Activated CD4-positive, alpha-beta T cell treated with anti-CD3 and anti-CD28 coated beads, Interleukin-2, amount 10 ng/mL, durations not matched to agents 7 days and 5 days (primary cell): ENCODE measurements around the gene DHRS3. TPM values are rescaled to one million over a fixed set of nuclear protein-coding genes. Genes with fewer than 3 reads are reported as not detected.
A peak's percentile ranks its signal among the peaks of the same experiment; 100 is the strongest.

Experiments
- CTCF ChIA-PET: fragments of 350-600 bp; sonication (Branson Sonifier 250); formaldehyde crosslinking; loops from one replicate; lab custom pipeline; 2021; ENCODE audit warnings: antibody characterized with exemption; lab: Charles Lee
- POLR2A ChIA-PET: fragments of 350-600 bp; sonication (Branson Sonifier 250); formaldehyde crosslinking; loops from one replicate; lab custom pipeline; 2021; ENCODE audit warnings: antibody characterized with exemption; lab: Charles Lee
- DNase-seq: peaks from one replicate; pipeline ENCODE4 v3.0.0-alpha.2; 2020
- H3K27ac Mint-ChIP-seq: one replicate; pipeline ENCODE4 v1.8.0; 2021; ENCODE audit warnings: mild to moderate bottlenecking, moderate library complexity, mixed read lengths
- H3K27me3 Mint-ChIP-seq: one replicate; pipeline ENCODE4 v1.8.0; 2021; ENCODE audit warnings: mixed read lengths
- H3K36me3 Mint-ChIP-seq: one replicate; pipeline ENCODE4 v1.8.0; 2021; ENCODE audit warnings: low read depth, mixed read lengths
- H3K4me1 Mint-ChIP-seq: one replicate; pipeline ENCODE4 v1.8.0; 2021; ENCODE audit warnings: mixed read lengths
- H3K4me3 Mint-ChIP-seq: one replicate; pipeline ENCODE4 v1.8.0; 2021; ENCODE audit warnings: mild to moderate bottlenecking, moderate library complexity, mixed read lengths
- H3K9me3 Mint-ChIP-seq: one replicate; pipeline ENCODE4 v1.8.0; 2021; ENCODE audit warnings: mixed read lengths
- total RNA-seq, 2 experiments: library from RNA; stranded (reverse); gene quantifications; one replicate each; pipeline ENCODE4 v1.2.3, GENCODE V29; 2021

DHRS3 gene
- total RNA-seq, 2 experiments from 2014 or later, result 30.3 to 31.2 TPM

DNA sequence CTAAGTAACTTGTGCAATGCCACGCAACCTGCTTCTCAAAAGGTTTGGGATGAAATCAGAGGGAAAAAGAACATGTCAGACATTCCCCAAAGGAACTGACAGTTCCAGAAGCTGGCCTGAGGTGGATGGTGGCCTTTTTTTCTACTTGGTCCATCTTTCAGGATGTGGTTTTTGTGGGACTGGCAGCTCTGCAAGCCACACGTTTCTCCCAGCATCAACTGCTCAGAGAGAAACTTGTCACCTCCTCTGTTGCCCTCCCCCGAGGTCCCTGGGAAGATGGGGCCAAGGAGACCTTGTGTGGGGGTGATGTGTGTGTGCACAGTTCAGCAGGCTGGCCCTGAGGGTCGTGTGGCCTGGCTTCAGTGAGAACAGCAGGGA, 2.5 kb upstream of the DHRS3 start:
- POLR2A ChIA-PET, result no interaction called here

DNA sequence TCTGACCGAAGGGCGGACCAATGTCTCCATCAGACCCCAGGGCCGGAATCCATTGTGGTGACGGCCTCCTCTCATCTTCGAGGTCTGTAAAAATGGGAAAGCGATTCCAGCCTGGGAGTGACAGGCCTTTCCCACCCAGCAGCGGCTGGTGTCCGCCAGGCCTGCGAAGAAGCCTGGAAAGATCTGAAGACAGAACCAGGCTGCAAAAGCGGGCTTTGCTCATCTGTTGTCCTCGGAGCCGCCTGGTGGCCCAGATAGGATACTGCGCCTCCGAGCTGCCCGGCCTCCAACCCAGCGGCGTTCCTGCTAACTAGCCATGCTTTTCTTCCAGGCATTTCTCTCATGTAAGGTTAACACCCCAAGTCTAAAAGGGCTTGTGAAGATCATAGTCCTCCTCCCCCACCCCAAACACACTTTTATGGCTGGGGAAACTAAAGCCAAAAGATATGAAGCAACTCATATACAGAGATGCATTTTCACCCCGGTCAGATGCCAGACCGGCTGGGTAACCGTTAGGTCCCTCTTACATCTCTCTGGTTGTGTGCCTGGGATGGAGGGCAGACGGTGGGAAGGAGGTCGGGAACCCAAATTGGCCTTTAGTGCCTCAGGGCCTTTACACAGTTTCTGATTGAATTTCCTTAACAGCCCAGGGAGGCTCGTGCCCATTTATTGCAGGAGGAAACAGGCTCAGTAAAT, 1.9 kb upstream of the DHRS3 start:
- Mint-ChIP-seq H3K4me1 (peaks cover 49% of the 10 kb centered on the region), H3K27ac (peak overlapping the region; percentile 63), H3K4me3 (peak overlapping the region; percentile 96), H3K36me3 (peaks cover under 1% of the 10 kb centered on the region), H3K9me3 (no peaks in the 10 kb centered on the region), H3K27me3 (peaks cover 7% of the 10 kb centered on the region)
- DNase-seq, result peak; percentile 82
- POLR2A ChIA-PET, result no interaction called here
- CTCF ChIA-PET, result interaction anchor here (0.5 to 4.0 kb wide), 26 partner anchors 10 to 463 kb away, joined by 3 to 13 read pairs (median 4); no protein-coding TSS in a partner anchor

More for the DNA sequence above, 2.5 kb upstream of the DHRS3 start:
- Mint-ChIP-seq H3K4me1 (peaks cover 45% of the 10 kb centered on the region), H3K9me3 (no peaks in the 10 kb centered on the region), H3K27ac (no peak overlapping the region), H3K27me3 (peaks cover 7% of the 10 kb centered on the region), H3K4me3 (peak overlapping the region; percentile 96), H3K36me3 (no peaks in the 10 kb centered on the region)
- DNase-seq, result peak; percentile 54
- CTCF ChIA-PET, result interaction anchor here (0.5 to 4.0 kb wide), 24 partner anchors 9 to 464 kb away, joined by 3 to 13 read pairs (median 4); no protein-coding TSS in a partner anchor

GRCh38 chr1:12618965-12619791, 1.2 kb upstream of the DHRS3 start:
- Mint-ChIP-seq H3K4me1 (peaks cover 56% of the 10 kb centered on the region), H3K9me3 (no peaks in the 10 kb centered on the region), H3K27ac (peak overlapping the region; percentile 95), H3K36me3 (peaks cover 7% of the 10 kb centered on the region), H3K27me3 (peaks cover 13% of the 10 kb centered on the region), H3K4me3 (peak overlapping the region; percentile 96)
- ChIA-PET CTCF (interaction anchor here (0.6 to 4.0 kb wide), 17 partner anchors 12 to 486 kb away, joined by 3 to 13 read pairs (median 4); no protein-coding TSS in a partner anchor), POLR2A (interaction anchor here (0.6 kb wide), 1 partner anchor 104 kb away, joined by 3 read pairs; no protein-coding TSS in a partner anchor)
- peak; percentile 53 for DNase-seq

DNA sequence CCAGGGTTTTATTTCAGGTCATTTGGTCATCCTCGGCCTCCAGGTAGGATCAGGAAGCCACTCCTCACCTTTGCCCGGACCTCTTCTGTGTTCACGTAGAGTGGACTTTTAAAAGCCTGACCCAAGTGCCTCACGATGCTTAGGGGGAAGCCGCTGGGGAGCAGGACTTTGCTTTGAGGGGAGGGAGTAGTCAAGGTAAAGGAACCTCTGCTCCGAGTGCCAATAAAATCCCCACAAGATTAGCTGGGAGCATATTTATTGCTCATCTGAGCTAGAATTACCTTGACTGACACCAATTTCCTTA, 603 bp upstream of the DHRS3 start:
- ChIA-PET POLR2A (interaction anchor here (0.6 kb wide), 1 partner anchor 104 kb away, joined by 3 read pairs; no protein-coding TSS in a partner anchor), CTCF (interaction anchor here (0.6 to 4.0 kb wide), 8 partner anchors 26 to 486 kb away, joined by 3 to 13 read pairs (median 4); no protein-coding TSS in a partner anchor)
- peak overlapping the region; percentile 95 for H3K27ac Mint-ChIP-seq
- H3K4me1 Mint-ChIP-seq, result peaks cover 56% of the 10 kb centered on the region
- no peak for DNase-seq
- H3K4me3 Mint-ChIP-seq, result peak overlapping the region; percentile 96
- H3K27me3 Mint-ChIP-seq, result peaks cover 13% of the 10 kb centered on the region
- no peaks in the 10 kb centered on the region for H3K9me3 Mint-ChIP-seq
- peaks cover 7% of the 10 kb centered on the region for H3K36me3 Mint-ChIP-seq

DNA sequence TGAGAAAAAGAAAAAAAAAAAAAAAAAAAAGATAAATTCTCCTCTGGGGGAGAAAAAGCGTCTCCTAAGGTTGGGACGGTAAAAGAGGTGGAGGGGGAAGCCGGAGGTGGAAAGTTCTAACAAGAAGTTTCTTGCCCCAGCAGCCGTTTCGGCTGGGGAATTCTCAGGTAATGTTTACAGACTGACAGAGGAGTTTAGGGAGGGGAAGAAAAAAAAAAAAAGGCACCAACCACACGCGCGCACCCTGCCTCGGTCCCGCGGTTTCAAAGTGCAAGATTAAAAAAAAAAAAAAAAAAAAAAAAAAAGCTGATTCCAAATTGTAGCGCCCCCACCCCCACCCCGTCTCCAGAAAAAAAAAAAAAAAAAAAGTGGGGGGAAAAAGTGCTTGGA, 504 bp downstream of the DHRS3 start:
- Mint-ChIP-seq H3K4me3 (peak overlapping the region; percentile 96), H3K27ac (peak overlapping the region; percentile 95), H3K4me1 (peaks cover 56% of the 10 kb centered on the region), H3K27me3 (peaks cover 13% of the 10 kb centered on the region), H3K9me3 (no peaks in the 10 kb centered on the region), H3K36me3 (peaks cover 17% of the 10 kb centered on the region)
- DNase-seq, result peak; percentile 50
- ChIA-PET POLR2A (interaction anchor here (0.6 to 1.0 kb wide), 2 partner anchors 137 to 182 kb away, joined by 4 read pairs; no protein-coding TSS in a partner anchor), CTCF (interaction anchor here (0.6 to 4.0 kb wide), 9 partner anchors 25 to 345 kb away, joined by 3 to 13 read pairs (median 3); no protein-coding TSS in a partner anchor)

GRCh38 chr1:12616709-12617373, 1.2 kb downstream of the DHRS3 start:
- ChIA-PET CTCF (interaction anchor here (0.6 to 4.0 kb wide), 7 partner anchors 42 to 345 kb away, joined by 3 to 13 read pairs (median 3); no protein-coding TSS in a partner anchor), POLR2A (interaction anchor here (0.5 to 1.0 kb wide), 2 partner anchors 181 to 298 kb away, joined by 3 to 4 read pairs; no protein-coding TSS in a partner anchor)
- peaks cover 21% of the 10 kb centered on the region for H3K36me3 Mint-ChIP-seq
- H3K4me1 Mint-ChIP-seq, result peaks cover 59% of the 10 kb centered on the region
- H3K27ac Mint-ChIP-seq, result peak overlapping the region; percentile 89
- peak overlapping the region; percentile 96 for H3K4me3 Mint-ChIP-seq
- peak; percentile 41 for DNase-seq
- H3K27me3 Mint-ChIP-seq, result peaks cover 16% of the 10 kb centered on the region
- H3K9me3 Mint-ChIP-seq, result no peaks in the 10 kb centered on the region

DNA sequence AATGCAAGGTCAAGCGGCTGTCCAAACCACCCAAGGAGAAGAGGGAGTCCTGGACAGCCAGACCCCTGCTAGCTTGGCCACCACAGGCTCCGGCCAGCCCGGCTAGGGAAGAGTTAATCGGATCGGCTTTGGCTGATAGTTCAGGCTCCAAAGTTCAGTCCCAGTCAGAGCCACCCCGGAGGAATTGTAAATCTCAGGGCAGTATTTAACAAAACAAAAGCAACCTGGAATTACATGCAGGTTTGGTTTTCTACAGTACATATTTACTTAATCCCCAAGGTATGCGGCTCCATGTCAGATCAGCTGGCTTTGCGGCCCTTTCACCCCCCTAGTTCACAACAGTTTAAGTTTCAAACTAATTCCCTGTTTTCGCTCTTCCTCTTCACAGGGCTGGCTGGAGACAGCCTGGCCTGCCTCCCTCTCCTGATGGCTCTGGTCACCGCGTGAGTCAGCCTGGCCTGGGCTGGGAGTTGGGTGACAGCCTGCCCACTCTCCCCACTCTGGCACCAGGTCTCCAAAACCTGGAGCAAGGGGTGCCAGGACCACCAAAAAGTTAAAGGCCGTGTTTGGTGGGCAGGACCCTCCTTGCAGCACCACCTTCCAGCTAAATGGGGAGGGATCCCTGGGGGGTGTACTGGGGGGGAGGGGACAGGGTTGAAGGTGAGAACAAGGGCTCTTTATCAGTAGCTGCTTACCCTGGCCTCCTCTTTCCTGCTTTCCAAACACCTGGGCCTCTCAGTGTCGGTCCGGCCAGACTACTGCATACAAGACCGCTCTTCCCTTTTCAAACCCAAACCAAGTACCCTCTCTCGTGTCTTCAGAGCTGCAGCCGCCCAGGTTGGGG, 1.9 kb downstream of the DHRS3 start:
- Mint-ChIP-seq H3K27ac (peak overlapping the region; percentile 85), H3K36me3 (peaks cover 24% of the 10 kb centered on the region), H3K4me1 (peaks cover 60% of the 10 kb centered on the region), H3K9me3 (no peaks in the 10 kb centered on the region), H3K4me3 (peak overlapping the region; percentile 96), H3K27me3 (peaks cover 19% of the 10 kb centered on the region)
- ChIA-PET CTCF (interaction anchor here (0.6 to 1.3 kb wide), 4 partner anchors 43 to 217 kb away, joined by 3 read pairs; no protein-coding TSS in a partner anchor), POLR2A (interaction anchor here (0.5 to 1.0 kb wide), 2 partner anchors 180 to 298 kb away, joined by 3 to 4 read pairs; no protein-coding TSS in a partner anchor)
- DNase-seq, result no peak

- Mint-ChIP-seq H3K27ac (no peak overlapping the region), H3K4me3 (peak overlapping the region; percentile 96), H3K4me1 (peaks cover 58% of the 10 kb centered on the region), H3K9me3 (no peaks in the 10 kb centered on the region), H3K27me3 (peaks cover 24% of the 10 kb centered on the region), H3K36me3 (peaks cover 32% of the 10 kb centered on the region)
- ChIA-PET POLR2A (no interaction called here), CTCF (interaction anchor here (0.6 to 1.7 kb wide), 3 partner anchors 11 to 202 kb away, joined by 3 to 5 read pairs (median 3); no protein-coding TSS in a partner anchor)
- no peak for DNase-seq
Observed at GRCh38 chr1:12615159-12615864, 2.7 kb downstream of the DHRS3 start.

DNA sequence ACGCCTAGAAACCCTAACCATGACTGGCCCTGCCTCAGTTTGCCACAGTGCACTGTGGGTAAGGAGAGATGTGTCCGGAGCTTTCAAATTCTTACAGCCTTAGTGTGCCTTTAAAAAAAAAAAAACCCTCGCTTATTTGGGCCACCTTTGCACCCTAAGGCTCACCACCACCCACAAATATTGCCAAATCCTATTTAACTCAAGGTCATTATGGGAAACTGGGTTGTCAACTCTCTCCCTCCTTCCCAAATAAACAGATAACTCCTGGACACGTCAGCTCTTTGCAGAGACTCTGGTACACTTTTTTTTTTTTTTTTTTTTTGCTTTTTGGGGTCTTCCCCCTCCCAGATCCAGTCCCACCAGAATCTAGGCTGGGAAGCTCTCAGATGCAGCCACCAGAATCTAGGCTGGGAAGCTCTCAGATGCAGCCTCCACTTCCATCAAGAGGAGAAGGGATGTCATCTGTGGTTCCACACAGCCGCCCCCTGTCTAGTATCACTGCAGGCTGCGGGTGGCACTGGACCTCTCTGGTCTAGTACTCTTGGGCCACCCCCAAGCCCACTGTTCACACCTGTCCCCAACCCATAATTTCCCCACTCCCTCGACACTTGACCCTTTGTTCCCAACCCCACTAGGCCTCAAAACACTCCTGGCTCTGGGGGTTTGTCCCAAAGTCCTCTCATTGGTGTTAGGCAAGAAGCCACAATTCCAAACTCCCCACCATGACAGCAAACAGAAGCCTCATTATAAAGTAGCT, 3.4 kb downstream of the DHRS3 start:
- DNase-seq, result no peak
- Mint-ChIP-seq H3K9me3 (no peaks in the 10 kb centered on the region), H3K36me3 (peaks cover 36% of the 10 kb centered on the region), H3K4me3 (peak overlapping the region; percentile 96), H3K4me1 (peaks cover 51% of the 10 kb centered on the region), H3K27ac (no peak overlapping the region), H3K27me3 (peaks cover 24% of the 10 kb centered on the region)
- ChIA-PET POLR2A (interaction anchor here (0.6 kb wide), 1 partner anchor 180 kb away, joined by 6 read pairs; no protein-coding TSS in a partner anchor), CTCF (interaction anchor here (0.9 to 1.7 kb wide), 2 partner anchors 10 to 13 kb away, joined by 3 to 5 read pairs; no protein-coding TSS in a partner anchor)

DNA sequence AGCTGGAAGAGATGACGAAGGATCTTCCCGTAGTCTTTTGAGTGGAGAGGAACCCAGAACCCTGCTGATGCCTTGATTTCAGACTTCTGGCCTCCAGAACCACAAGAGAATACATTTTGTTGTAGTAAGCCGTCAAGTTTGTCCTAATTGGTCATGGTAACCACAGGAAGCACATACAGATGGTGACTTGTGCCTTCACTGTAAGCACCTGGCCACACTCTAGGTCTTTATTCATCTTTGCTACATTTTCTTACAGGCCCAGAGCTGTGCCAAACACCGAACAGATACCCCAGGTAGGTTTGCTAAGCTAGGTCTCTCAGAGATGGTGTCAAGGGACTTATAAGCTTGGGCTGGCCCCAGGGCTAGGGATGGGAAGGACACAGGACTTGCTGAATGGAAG, 4.8 kb downstream of the DHRS3 start:
- no peak overlapping the region for H3K27ac Mint-ChIP-seq
- H3K4me1 Mint-ChIP-seq, result peaks cover 37% of the 10 kb centered on the region
- H3K36me3 Mint-ChIP-seq, result peaks cover 43% of the 10 kb centered on the region
- no peak overlapping the region for H3K4me3 Mint-ChIP-seq
- no peaks in the 10 kb centered on the region for H3K9me3 Mint-ChIP-seq
- DNase-seq, result no peak
- CTCF ChIA-PET, result interaction anchor here (0.9 to 1.7 kb wide), 2 partner anchors 12 to 83 kb away, joined by 3 to 5 read pairs; no protein-coding TSS in a partner anchor
- POLR2A ChIA-PET, result no interaction called here
- H3K27me3 Mint-ChIP-seq, result peaks cover 24% of the 10 kb centered on the region
